HepG2 (cell line): ENCODE results near the gene MAN2C1. TPM values are rescaled to one million over a fixed set of nuclear protein-coding genes. Genes with fewer than 3 reads are reported as not detected.

ENCODE experiments used
- AGO1 ChIP-seq: fragments of 200-400 bp; formaldehyde crosslinking; IDR thresholded peaks from 2 replicates; pipeline ENCODE4 v1.6.1; 2017; ENCODE audit warnings: mild to moderate bottlenecking, low read depth, low read length, moderate library complexity; ENCODE audit not compliant: poor library complexity, severe bottlenecking
- HDAC1 ChIP-seq: sonication (generic); formaldehyde crosslinking; IDR thresholded peaks from 2 replicates; pipeline ENCODE4 v1.5.1; 2020; ENCODE audit warnings: mild to moderate bottlenecking, missing genetic modification reagents
- MAFK ChIP-seq, 2 experiments: IDR thresholded peaks in 1 of 2; conservative IDR thresholded peaks in 1 of 2; 2 replicates each; pipeline ENCODE4 v1.6.1; 2011; ENCODE audit warnings: improper control_type of control experiment in 2 of 2, low read length in 2 of 2
- NRL ChIP-seq: sonication (generic); formaldehyde crosslinking; IDR thresholded peaks from 2 replicates; pipeline ENCODE4 v1.5.0; 2020; ENCODE audit warnings: missing genetic modification reagents, mild to moderate bottlenecking, moderate library complexity, borderline replicate concordance
- PATZ1 ChIP-seq: sonication (generic); formaldehyde crosslinking; IDR thresholded peaks from 2 replicates; pipeline ENCODE4 v1.4.0; 2020; ENCODE audit warnings: missing genetic modification reagents
- PRMT3 ChIP-seq: sonication (generic); formaldehyde crosslinking; IDR thresholded peaks from 2 replicates; pipeline ENCODE4 v1.8.1; 2022; ENCODE audit warnings: low read depth, mild to moderate bottlenecking, moderate library complexity, missing genetic modification reagents, borderline replicate concordance
- SNAPC2 ChIP-seq: sonication (generic); formaldehyde crosslinking; IDR thresholded peaks from 2 replicates; pipeline ENCODE4 v1.8.1; 2022; ENCODE audit warnings: mild to moderate bottlenecking, missing genetic modification reagents
- ZBTB21 ChIP-seq: sonication (generic); formaldehyde crosslinking; IDR thresholded peaks from 2 replicates; pipeline ENCODE4 v1.4.0; 2020; ENCODE audit warnings: missing genetic modification reagents
- ZNF343 ChIP-seq: sonication (generic); formaldehyde crosslinking; IDR thresholded peaks from 2 replicates; pipeline ENCODE4 v1.4.0; 2020; ENCODE audit warnings: mild to moderate bottlenecking, missing genetic modification reagents
- ZNF614 ChIP-seq: IDR thresholded peaks from 2 replicates; pipeline ENCODE4 v1.6.1; 2018; ENCODE audit warnings: missing biosample characterization, missing genetic modification reagents, inconsistent platforms, borderline replicate concordance
- ZNF780A ChIP-seq: sonication (generic); formaldehyde crosslinking; IDR thresholded peaks from 2 replicates; pipeline ENCODE4 v1.8.0; 2022; ENCODE audit warnings: mild to moderate bottlenecking, missing genetic modification reagents, moderate library complexity
- ZNF782 ChIP-seq: sonication (generic); formaldehyde crosslinking; IDR thresholded peaks from 2 replicates; pipeline ENCODE4 v1.4.0; 2020; ENCODE audit warnings: missing genetic modification reagents, mild to moderate bottlenecking, borderline replicate concordance
- ZNF790 ChIP-seq: sonication (generic); formaldehyde crosslinking; IDR thresholded peaks from 2 replicates; pipeline ENCODE4 v1.8.0; 2022; ENCODE audit warnings: missing genetic modification reagents, mild to moderate bottlenecking, borderline replicate concordance
- ZNF891 ChIP-seq: sonication (generic); formaldehyde crosslinking; IDR thresholded peaks from 2 replicates; pipeline ENCODE4 v1.5.0; 2020; ENCODE audit warnings: mild to moderate bottlenecking, missing genetic modification reagents
- ZSCAN9 ChIP-seq: IDR thresholded peaks from 2 replicates; pipeline ENCODE4 v1.6.1; 2016; ENCODE audit warnings: borderline replicate concordance
- ZUFSP ChIP-seq: sonication (generic); formaldehyde crosslinking; IDR thresholded peaks from 2 replicates; pipeline ENCODE4 v1.9.0; 2021; ENCODE audit warnings: missing genetic modification reagents, mild to moderate bottlenecking, borderline replicate concordance
- polyA plus RNA-seq, 8 experiments: library from polyadenylated mRNA; depleted of rRNA in 3 of 8; stranded (reverse) in 7 of 8; unstranded in 1 of 8; fragments of >200 nt; fragmentation: Illumina TruSeq in 4 of 8; extraction: Trizol in 4 of 8; gene quantifications; 2 replicates each; pipeline versions ENCODE4 v1.2.1 to v1.2.3, GENCODE V29; 2011 to 2016; ENCODE audit warnings: low read depth in 4 of 8, missing spikeins in 1 of 8, mixed read lengths in 1 of 8; ENCODE audit not compliant: insufficient read depth in 1 of 8
- total RNA-seq, 5 experiments: library from RNA; depleted of rRNA; stranded (reverse); fragments of >200 nt; fragmentation: Illumina TruSeq; extraction: Trizol; gene quantifications; 2 replicates each; pipeline ENCODE4 v1.2.3, GENCODE V29; 2016; ENCODE audit warnings: low read depth in 1 of 5
- TF ChIP-seq, protein P1 (sequence below), 2 experiments: sonication (generic) in 1 of 2; formaldehyde crosslinking in 1 of 2; IDR thresholded peaks; 2 replicates each; pipeline versions ENCODE4 v1.5.1 to v1.6.1; 2011 to 2020; ENCODE audit warnings: borderline replicate concordance in 1 of 2, low read depth in 1 of 2, low read length in 1 of 2, mild to moderate bottlenecking in 1 of 2, missing genetic modification reagents in 1 of 2, moderate library complexity in 1 of 2
- TF ChIP-seq, protein P2 (sequence below): sonication (generic); formaldehyde crosslinking; IDR thresholded peaks from 2 replicates; pipeline ENCODE4 v1.8.1; 2022; ENCODE audit warnings: low read depth, mild to moderate bottlenecking, missing genetic modification reagents

MAN2C1 gene
- total and polyA plus RNA-seq, 2 of the 13 experiments (the other 11 are each of a cell fraction or from before 2014, with no cell fraction given): 62.6 to 71.0 TPM

DNA sequence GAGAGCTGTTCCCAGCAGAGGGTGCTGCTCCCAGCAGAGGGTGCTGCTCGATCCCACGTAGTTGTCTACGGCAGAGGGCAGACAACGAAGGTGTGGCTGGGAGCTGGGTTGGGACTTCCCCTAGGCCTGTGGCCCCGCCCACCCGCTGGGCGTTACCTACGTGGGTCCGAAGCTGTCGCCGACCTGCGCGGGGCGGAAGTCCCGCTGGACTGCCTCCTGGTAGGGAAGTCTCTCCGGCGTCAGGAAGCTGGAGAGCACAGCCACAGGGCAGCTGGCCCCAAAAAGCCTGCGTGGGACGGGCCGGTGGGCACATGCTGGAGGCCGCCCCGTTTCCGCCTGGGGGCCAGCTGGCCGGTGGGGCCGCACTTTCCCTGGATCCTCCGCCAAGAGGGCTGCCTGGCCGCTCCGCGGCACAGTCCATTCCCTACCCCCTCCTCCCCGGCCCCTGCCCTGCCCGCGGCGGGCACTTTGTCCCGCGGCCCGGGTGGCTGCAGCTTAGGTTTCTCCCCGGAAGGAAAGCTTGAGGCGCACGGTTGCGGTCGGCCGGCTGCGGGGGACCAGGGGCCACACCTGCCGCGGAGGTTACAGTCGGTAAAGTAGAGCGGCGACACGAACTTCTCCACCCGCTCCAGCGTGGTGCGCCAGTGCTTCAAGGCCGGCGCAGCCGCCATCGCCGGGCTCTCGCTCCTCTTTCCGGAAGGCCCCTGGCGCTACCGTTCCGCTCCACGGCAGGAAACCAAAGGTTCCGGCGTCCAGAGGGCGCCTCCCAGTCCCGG lies at the start of gene MAN2C1 (continued):
- TF ChIP-seq ZNF782: no peak; the same call in 1 of the 2 replicates
- TF ChIP-seq SNAPC2 (CRISPR knock-in tag): peak; percentile 74; the same call in 1 of the 2 replicates
- 0 out of 2 replicates have a peak, but pooled peaks have one; percentile 22 for TF ChIP-seq ZBTB21
- peak; percentile 90 for TF ChIP-seq AGO1
- TF ChIP-seq MAFK (conservative IDR thresholded peaks at IDR 0.05 in 1 of 2, IDR thresholded peaks at IDR 0.05 in 1 of 2; ENCODE audit: low read length in 2 of 2): no peak
- TF ChIP-seq ZNF343: peak; percentile 67
- peak; percentile 85 for TF ChIP-seq ZNF614 (CRISPR knock-in tag)
- TF ChIP-seq NRL (CRISPR knock-in tag): peak; percentile 88
- no peak for TF ChIP-seq ZNF790 (CRISPR knock-in tag)
- TF ChIP-seq ZSCAN9 (CRISPR knock-in tag): peak; percentile 73; the same call in 1 of the 2 replicates
- TF ChIP-seq PATZ1 (CRISPR knock-in tag): peak; percentile 46; the same call in 1 of the 2 replicates
- TF ChIP-seq ZUFSP (CRISPR knock-in tag): no peak
- TF ChIP-seq ZNF780A: 0 out of 2 replicates have a peak, but pooled peaks have one; percentile 7
- TF ChIP-seq PRMT3 (CRISPR knock-in tag): 0 out of 2 replicates have a peak, but pooled peaks have one; percentile 41
- TF ChIP-seq, protein P1, sequence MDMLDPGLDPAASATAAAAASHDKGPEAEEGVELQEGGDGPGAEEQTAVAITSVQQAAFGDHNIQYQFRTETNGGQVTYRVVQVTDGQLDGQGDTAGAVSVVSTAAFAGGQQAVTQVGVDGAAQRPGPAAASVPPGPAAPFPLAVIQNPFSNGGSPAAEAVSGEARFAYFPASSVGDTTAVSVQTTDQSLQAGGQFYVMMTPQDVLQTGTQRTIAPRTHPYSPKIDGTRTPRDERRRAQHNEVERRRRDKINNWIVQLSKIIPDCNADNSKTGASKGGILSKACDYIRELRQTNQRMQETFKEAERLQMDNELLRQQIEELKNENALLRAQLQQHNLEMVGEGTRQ (IDR thresholded peaks at IDR 0.05; ENCODE audit: low read depth, low read length): no peak; the same call in 1 of the 2 replicates
- TF ChIP-seq, protein P1 (CRISPR knock-in tag; IDR thresholded peaks at IDR 0.05; ENCODE audit: borderline replicate concordance): peak; percentile 19; the same call in 1 of the 2 replicates
- TF ChIP-seq, protein P2, sequence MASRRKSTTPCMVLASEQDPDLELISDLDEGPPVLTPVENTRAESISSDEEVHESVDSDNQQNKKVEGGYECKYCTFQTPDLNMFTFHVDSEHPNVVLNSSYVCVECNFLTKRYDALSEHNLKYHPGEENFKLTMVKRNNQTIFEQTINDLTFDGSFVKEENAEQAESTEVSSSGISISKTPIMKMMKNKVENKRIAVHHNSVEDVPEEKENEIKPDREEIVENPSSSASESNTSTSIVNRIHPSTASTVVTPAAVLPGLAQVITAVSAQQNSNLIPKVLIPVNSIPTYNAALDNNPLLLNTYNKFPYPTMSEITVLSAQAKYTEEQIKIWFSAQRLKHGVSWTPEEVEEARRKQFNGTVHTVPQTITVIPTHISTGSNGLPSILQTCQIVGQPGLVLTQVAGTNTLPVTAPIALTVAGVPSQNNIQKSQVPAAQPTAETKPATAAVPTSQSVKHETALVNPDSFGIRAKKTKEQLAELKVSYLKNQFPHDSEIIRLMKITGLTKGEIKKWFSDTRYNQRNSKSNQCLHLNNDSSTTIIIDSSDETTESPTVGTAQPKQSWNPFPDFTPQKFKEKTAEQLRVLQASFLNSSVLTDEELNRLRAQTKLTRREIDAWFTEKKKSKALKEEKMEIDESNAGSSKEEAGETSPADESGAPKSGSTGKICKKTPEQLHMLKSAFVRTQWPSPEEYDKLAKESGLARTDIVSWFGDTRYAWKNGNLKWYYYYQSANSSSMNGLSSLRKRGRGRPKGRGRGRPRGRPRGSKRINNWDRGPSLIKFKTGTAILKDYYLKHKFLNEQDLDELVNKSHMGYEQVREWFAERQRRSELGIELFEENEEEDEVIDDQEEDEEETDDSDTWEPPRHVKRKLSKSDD (CRISPR knock-in tag): no peak; the same call in none of the 2 replicates
- TF ChIP-seq HDAC1: peak; percentile 73
- TF ChIP-seq ZNF891 (CRISPR knock-in tag): peak; percentile 36; the same call in 1 of the 2 replicates
